Hepatocyte (in vitro differentiated cells): ENCODE results near the gene LGALS7B. TPM values are rescaled to one million over a fixed set of nuclear protein-coding genes. Genes with fewer than 3 reads are reported as not detected.
"Not testable (repeated sequence)": the region's sequence is repeated elsewhere in the genome, so short reads cannot be mapped to it uniquely, and the experiment has no call there.

Experiments used
- DNase-seq: peaks from one replicate; pipeline ENCODE4 v3.0.0-alpha.2; 2016; ENCODE audit warnings: low spot score
- H2AFZ ChIP-seq: fragments of 200-600 bp; sonication (generic); 2 replicates; pipeline ENCODE4 v1.6.0; 2016; ENCODE audit warnings: antibody characterized with exemption, mild to moderate bottlenecking
- H3K27ac ChIP-seq: fragments of 200-600 bp; sonication (generic); 2 replicates; pipeline ENCODE4 v1.5.1; 2016; ENCODE audit warnings: mild to moderate bottlenecking
- H3K27me3 ChIP-seq: fragments of 200-600 bp; sonication (generic); 2 replicates; pipeline ENCODE4 v1.6.1; 2016
- H3K36me3 ChIP-seq: fragments of 200-600 bp; sonication (generic); replicated peaks from 2 replicates; pipeline ENCODE4 v1.5.1; 2016; ENCODE audit warnings: low read depth; ENCODE audit not compliant: insufficient read depth
- H3K4me1 ChIP-seq: fragments of 200-600 bp; sonication (generic); 2 replicates; pipeline ENCODE4 v1.5.1; 2016; ENCODE audit warnings: mild to moderate bottlenecking, moderate library complexity; ENCODE audit not compliant: insufficient read depth
- H3K4me2 ChIP-seq: fragments of 200-600 bp; sonication (generic); 2 replicates; pipeline ENCODE4 v1.6.0; 2016
- H3K4me3 ChIP-seq: fragments of 200-600 bp; sonication (generic); 2 replicates; pipeline ENCODE4 v1.5.1; 2016; ENCODE audit warnings: mild to moderate bottlenecking
- H3K79me2 ChIP-seq: fragments of 200-600 bp; sonication (generic); 2 replicates; pipeline ENCODE4 v1.6.0; 2017; ENCODE audit warnings: mild to moderate bottlenecking
- H3K9me2 ChIP-seq: fragments of 200-600 bp; sonication (generic); replicated peaks from 2 replicates; pipeline ENCODE4 v1.6.0; 2017; ENCODE audit warnings: mild to moderate bottlenecking; ENCODE audit not compliant: insufficient read depth
- H3K9me3 ChIP-seq: fragments of 200-600 bp; sonication (generic); 2 replicates; pipeline ENCODE4 v1.5.1; 2016; ENCODE audit warnings: low read depth, mild to moderate bottlenecking
- H4K20me1 ChIP-seq: fragments of 200-600 bp; sonication (generic); 2 replicates; pipeline ENCODE4 v1.6.0; 2016; ENCODE audit warnings: mild to moderate bottlenecking; ENCODE audit not compliant: insufficient read depth, poor library complexity, severe bottlenecking
- CTCF ChIP-seq: fragments of 200-600 bp; sonication (generic); IDR thresholded peaks from 2 replicates; pipeline ENCODE4 v1.5.1; 2016; ENCODE audit warnings: antibody characterized with exemption, mild to moderate bottlenecking; ENCODE audit not compliant: poor library complexity
- EZH2 ChIP-seq: fragments of 200-600 bp; sonication (generic); IDR thresholded peaks from 2 replicates; pipeline ENCODE4 v1.6.1; 2016; ENCODE audit warnings: antibody characterized with exemption, mild to moderate bottlenecking, borderline replicate concordance
- EZH2phosphoT487 ChIP-seq: fragments of 200-600 bp; sonication (generic); IDR thresholded peaks from one replicate; pipeline ENCODE4 v1.6.1; 2018; ENCODE audit warnings: antibody characterized with exemption, mild to moderate bottlenecking, low read depth, moderate library complexity; ENCODE audit not compliant: unreplicated experiment, severe bottlenecking
- WGBS: methylation state at CpG from one replicate; pipeline ENCODE4 v1.1.6; 2016; ENCODE audit warnings: low lambda C conversion rate; ENCODE audit errors: missing lambda C conversion rate; 5-methylcytosine and 5-hydroxymethylcytosine counted together
- polyA plus RNA-seq: library from polyadenylated mRNA; unstranded; fragments of >200 nt; fragmentation: Nextera tagmentation; extraction: Ambion mirVana; gene quantifications from 2 replicates; pipeline ENCODE4 v1.2.1, GENCODE V29; 2016
- total RNA-seq: library from RNA; depleted of rRNA; stranded (reverse); fragments of >200 nt; gene quantifications from 2 replicates; pipeline ENCODE4 v1.2.3, GENCODE V29; 2014

Gene LGALS7B
- total and polyA plus RNA-seq, 2 experiments from 2014 or later = not detected

DNA sequence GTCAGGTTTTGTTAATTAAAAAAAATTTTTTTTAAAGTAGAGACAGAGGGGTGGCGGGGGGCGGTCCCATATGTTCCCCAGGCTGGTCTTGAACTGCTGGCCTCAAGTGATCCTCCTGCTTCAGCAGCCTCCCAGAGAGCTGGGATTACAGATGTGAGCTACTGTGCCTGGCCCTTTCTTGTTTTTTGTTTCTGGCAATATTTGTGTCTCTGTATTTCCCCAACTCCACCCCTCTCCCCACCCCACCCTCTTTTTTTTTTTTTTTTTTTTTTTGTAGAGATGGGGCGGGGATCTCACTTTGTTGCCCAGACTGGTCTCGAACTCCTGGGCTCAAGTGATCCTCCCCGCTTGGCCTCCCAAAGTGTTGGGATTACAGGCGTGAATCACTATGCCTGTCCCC is 44.1 kb upstream of the LGALS7B start:
- no peaks in the 10 kb centered on the region for H3K9me3 ChIP-seq
- H3K9me2 ChIP-seq = no peaks in the 10 kb centered on the region
- no peaks in the 10 kb centered on the region for H4K20me1 ChIP-seq
- no peak for TF ChIP-seq EZH2
- no peak for TF ChIP-seq CTCF
- no peak for TF ChIP-seq EZH2phosphoT487
- H3K4me3 ChIP-seq = no peak overlapping the region
- WGBS = 96% methylated on average over 6 of the region's 6 CpGs
- no peaks in the 10 kb centered on the region for H3K79me2 ChIP-seq
- no peak overlapping the region for H2AFZ ChIP-seq
- no peaks in the 10 kb centered on the region for H3K4me1 ChIP-seq
- no peaks in the 10 kb centered on the region for H3K27me3 ChIP-seq
- no peak for DNase-seq
- no peak overlapping the region for H3K4me2 ChIP-seq
- H3K27ac ChIP-seq = no peak overlapping the region
- H3K36me3 ChIP-seq = no peaks in the 10 kb centered on the region

GRCh38 chr19:38745316-38745715 is 43.7 kb upstream of the LGALS7B start:
- Histone ChIP-seq H4K20me1 (no peaks in the 10 kb centered on the region), H3K9me3 (no peaks in the 10 kb centered on the region), H3K4me3 (no peak overlapping the region), H3K4me1 (no peaks in the 10 kb centered on the region), H3K36me3 (no peaks in the 10 kb centered on the region), H3K27ac (no peak overlapping the region), H3K9me2 (no peaks in the 10 kb centered on the region), H2AFZ (no peak overlapping the region), H3K4me2 (no peak overlapping the region), H3K27me3 (no peaks in the 10 kb centered on the region), H3K79me2 (no peaks in the 10 kb centered on the region)
- DNase-seq = no peak
- TF ChIP-seq CTCF = no peak
- 88% methylated on average over 7 of the region's 7 CpGs for WGBS

DNA sequence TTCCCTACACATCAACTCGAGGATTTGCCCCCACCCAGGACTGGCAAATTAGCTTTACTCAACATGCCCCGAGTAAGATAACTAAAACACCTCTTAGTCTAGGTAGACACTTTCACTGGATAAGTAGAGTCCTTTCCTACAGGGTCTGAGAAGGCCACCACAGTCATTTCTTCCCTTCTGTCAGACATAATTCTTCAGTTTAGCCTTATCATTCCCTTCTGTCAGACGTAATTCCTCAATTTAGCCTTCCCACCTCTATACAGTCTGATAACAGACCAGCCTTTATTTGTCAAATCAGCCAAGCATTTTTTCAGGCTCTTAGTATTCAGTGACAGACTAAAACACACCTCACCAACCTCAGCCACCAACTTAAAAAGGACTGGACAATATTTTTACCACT is 35.2 kb upstream of the LGALS7B start:
- H3K27me3 ChIP-seq, H4K20me1 ChIP-seq, H3K4me1 ChIP-seq, H3K36me3 ChIP-seq, H2AFZ ChIP-seq, H3K4me3 ChIP-seq, DNase-seq, H3K9me2 ChIP-seq, H3K79me2 ChIP-seq, H3K4me2 ChIP-seq, H3K9me3 ChIP-seq: not testable (repeated sequence)
- 58% methylated on average over 3 of the region's 3 CpGs for WGBS
- H3K27ac ChIP-seq = peak overlapping the region; percentile 27

GRCh38 chr19:38754196-38754595 is 34.8 kb upstream of the LGALS7B start:
- H3K4me1 ChIP-seq, H2AFZ ChIP-seq, H3K36me3 ChIP-seq, H3K9me3 ChIP-seq, H3K4me3 ChIP-seq, H3K4me2 ChIP-seq, H3K9me2 ChIP-seq, H3K79me2 ChIP-seq, DNase-seq, H4K20me1 ChIP-seq, H3K27me3 ChIP-seq: not testable (repeated sequence)
- peak overlapping the region; percentile 27 for H3K27ac ChIP-seq
- 44% methylated on average over 2 of the region's 2 CpGs for WGBS

- WGBS = 69% methylated on average over 10 of the region's 10 CpGs
Observed at GRCh38 chr19:38759590-38760003, 29.4 kb upstream of the LGALS7B start.

More at GRCh38 chr19:38759590-38760003, 29.4 kb upstream of the LGALS7B start:
- H3K4me3 ChIP-seq = no peak overlapping the region
- H3K9me2 ChIP-seq = no peaks in the 10 kb centered on the region
- no peaks in the 10 kb centered on the region for H4K20me1 ChIP-seq
- H3K79me2 ChIP-seq = peaks cover 2% of the 10 kb centered on the region
- no peak overlapping the region for H3K4me2 ChIP-seq
- peaks cover 12% of the 10 kb centered on the region for H3K4me1 ChIP-seq
- no peaks in the 10 kb centered on the region for H3K9me3 ChIP-seq
- H3K36me3 ChIP-seq = no peaks in the 10 kb centered on the region
- no peaks in the 10 kb centered on the region for H3K27me3 ChIP-seq
- TF ChIP-seq CTCF = no peak
- TF ChIP-seq EZH2 = no peak
- no peak for TF ChIP-seq EZH2phosphoT487
- peak; percentile 40 for DNase-seq
- H3K27ac ChIP-seq = no peak overlapping the region
- no peak overlapping the region for H2AFZ ChIP-seq
